ENCODE results near the gene SKIDA1. TPM values are rescaled to one million over a fixed set of nuclear protein-coding genes. Genes with fewer than 3 reads are reported as not detected.
A peak's percentile ranks its signal among the peaks of the same experiment; 100 is the strongest.

Gene SKIDA1
- total RNA-seq, 1 donor from 2014 or later = 127 TPM

DNA sequence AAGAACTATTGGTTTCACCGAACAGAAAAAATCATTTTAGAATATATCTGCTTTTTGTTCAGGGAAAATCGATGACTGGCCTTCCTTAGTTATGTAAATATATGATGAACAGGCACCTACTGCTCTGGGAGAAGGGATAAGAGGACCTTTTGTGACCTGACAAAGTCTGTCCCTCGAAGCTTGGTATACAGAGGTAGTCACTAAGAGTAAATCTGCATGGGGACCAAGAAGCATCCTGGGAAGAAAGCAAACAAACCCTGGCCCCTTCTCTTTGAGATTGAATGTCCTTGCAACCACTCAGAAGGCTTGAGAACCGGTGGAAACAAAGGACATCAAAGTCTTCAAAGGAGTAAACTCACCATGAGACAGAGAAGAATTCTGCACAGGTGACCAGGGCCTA lies 52.3 kb downstream of the SKIDA1 start:
- peaks cover 33% of the 10 kb centered on the region for H3F3A ChIP-seq (ENCODE audit: low read depth)
- peak overlapping the region; percentile 88 for H3K27ac Mint-ChIP-seq

DNA sequence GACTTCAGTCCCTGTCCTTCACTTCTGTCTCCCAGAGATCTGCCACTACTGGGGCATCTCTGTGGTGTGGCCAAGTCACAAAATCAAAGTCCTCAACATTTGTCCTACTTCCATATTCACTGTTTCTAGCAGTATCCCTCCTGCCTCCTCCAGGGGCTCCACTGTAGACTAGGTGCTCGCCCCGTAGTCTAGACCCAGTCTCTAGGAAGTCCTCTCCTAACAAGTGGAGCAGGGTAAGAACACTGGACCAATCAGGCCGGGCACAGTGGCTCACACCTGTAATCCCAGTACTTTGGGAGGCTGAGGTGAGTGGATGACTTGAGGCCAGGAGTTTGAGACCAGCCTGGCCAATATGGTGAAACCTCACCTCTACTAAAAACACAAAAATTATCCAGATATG lies 57.4 kb downstream of the SKIDA1 start:
- Mint-ChIP-seq H3K27ac (peak overlapping the region; percentile 78), H3K9me3 (peaks cover 2% of the 10 kb centered on the region), H3K4me1 (peaks cover 5% of the 10 kb centered on the region), H3K4me3 (no peak overlapping the region), H3K36me3 (no peaks in the 10 kb centered on the region), H3K27me3 (ENCODE audit: insufficient read depth, low read depth) (peaks cover 9% of the 10 kb centered on the region)
- no peaks in the 10 kb centered on the region for H3K36me3 ChIP-seq
- peaks cover 20% of the 10 kb centered on the region for H3F3A ChIP-seq (ENCODE audit: low read depth)
- TF ChIP-seq CTCF (IDR thresholded peaks at IDR 0.05) = no peak
- TF ChIP-seq EZH2phosphoT487 (IDR thresholded peaks at IDR 0.05) = no peak
- no peak for TF ChIP-seq EZH2 (IDR thresholded peaks at IDR 0.05)
- no peak overlapping the region for H3K9ac ChIP-seq
- no peaks in the 10 kb centered on the region for H3K9me3 ChIP-seq (ENCODE audit: low read depth)
- H4K20me1 ChIP-seq (ENCODE audit: low read depth) = no peaks in the 10 kb centered on the region
- H3K4me3 ChIP-seq = no peak overlapping the region
- no peak overlapping the region for H3K4me2 ChIP-seq
- no peaks in the 10 kb centered on the region for H3K27me3 ChIP-seq
- H3K4me1 ChIP-seq = peaks cover 2% of the 10 kb centered on the region
- no peak for DNase-seq (ENCODE audit: low spot score)
- no peak overlapping the region for H3K27ac ChIP-seq
- H2AFZ ChIP-seq (replicated peaks) = no peak overlapping the region
- no peaks in the 10 kb centered on the region for H3K79me2 ChIP-seq (ENCODE audit: low read depth)

More for the DNA sequence above, 52.3 kb downstream of the SKIDA1 start:
- Mint-ChIP-seq H3K9me3 (no peaks in the 10 kb centered on the region), H3K4me3 (no peak overlapping the region), H3K4me1 (peaks cover 15% of the 10 kb centered on the region), H3K27me3 (ENCODE audit: insufficient read depth, low read depth) (peaks cover 3% of the 10 kb centered on the region), H3K36me3 (no peaks in the 10 kb centered on the region)
- no peaks in the 10 kb centered on the region for H3K79me2 ChIP-seq (ENCODE audit: low read depth)
- H3K4me3 ChIP-seq = no peak overlapping the region
- TF ChIP-seq CTCF (IDR thresholded peaks at IDR 0.05) (no peak), EZH2phosphoT487 (IDR thresholded peaks at IDR 0.05) (no peak), EZH2 (IDR thresholded peaks at IDR 0.05) (no peak)
- H4K20me1 ChIP-seq (ENCODE audit: low read depth) = no peaks in the 10 kb centered on the region
- H2AFZ ChIP-seq (replicated peaks) = peak overlapping the region; percentile 23
- no peaks in the 10 kb centered on the region for H3K9me3 ChIP-seq (ENCODE audit: low read depth)
- H3K4me1 ChIP-seq = peaks cover 7% of the 10 kb centered on the region
- DNase-seq (ENCODE audit: low spot score) = peak; percentile 33
- peak overlapping the region; percentile 59 for H3K4me2 ChIP-seq
- H3K9ac ChIP-seq = no peak overlapping the region
- H3K27ac ChIP-seq = peak overlapping the region; percentile 2
- H3K27me3 ChIP-seq = no peaks in the 10 kb centered on the region
- no peaks in the 10 kb centered on the region for H3K36me3 ChIP-seq

DNA sequence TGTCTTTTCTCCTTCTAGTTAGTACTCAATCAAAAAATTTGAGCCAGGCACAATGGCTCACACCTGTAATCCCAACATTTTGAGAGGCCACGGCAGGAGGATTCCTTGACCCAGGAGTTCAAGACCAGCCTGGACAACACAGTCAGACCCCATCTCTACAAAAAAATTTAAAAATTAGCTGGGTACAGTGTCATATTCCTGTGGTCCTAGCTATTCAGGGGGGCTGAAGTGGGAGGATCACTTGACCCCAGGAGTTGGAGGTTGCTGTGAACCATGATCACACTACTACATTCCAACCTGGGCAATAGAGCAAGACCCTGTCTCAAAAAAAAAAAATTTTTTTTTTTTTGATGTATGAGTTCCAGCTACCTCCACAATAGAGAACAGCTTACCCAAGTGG lies 57.8 kb downstream of the SKIDA1 start:
- Histone ChIP-seq H3K27ac (no peak overlapping the region), H3K9ac (no peak overlapping the region)
- no peaks in the 10 kb centered on the region for H3K36me3 Mint-ChIP-seq

More for the DNA sequence above, 57.8 kb downstream of the SKIDA1 start:
- H3K4me1 ChIP-seq = no peaks in the 10 kb centered on the region
- H3K4me3 ChIP-seq = no peak overlapping the region
- no peak overlapping the region for H2AFZ ChIP-seq (replicated peaks)
- DNase-seq (ENCODE audit: low spot score) = no peak
- no peaks in the 10 kb centered on the region for H4K20me1 ChIP-seq (ENCODE audit: low read depth)
- H3K36me3 ChIP-seq = no peaks in the 10 kb centered on the region
- TF ChIP-seq EZH2phosphoT487 (IDR thresholded peaks at IDR 0.05) (no peak), CTCF (IDR thresholded peaks at IDR 0.05) (no peak), EZH2 (IDR thresholded peaks at IDR 0.05) (no peak)
- H3K4me2 ChIP-seq = no peak overlapping the region
- peaks cover 16% of the 10 kb centered on the region for H3F3A ChIP-seq (ENCODE audit: low read depth)
- no peaks in the 10 kb centered on the region for H3K27me3 ChIP-seq
- H3K4me3 Mint-ChIP-seq = no peak overlapping the region
- H3K27ac Mint-ChIP-seq = no peak overlapping the region
- H3K9me3 Mint-ChIP-seq = peaks cover 2% of the 10 kb centered on the region
- H3K79me2 ChIP-seq (ENCODE audit: low read depth) = no peaks in the 10 kb centered on the region
- H3K27me3 Mint-ChIP-seq (ENCODE audit: insufficient read depth, low read depth) = peaks cover 9% of the 10 kb centered on the region
- H3K9me3 ChIP-seq (ENCODE audit: low read depth) = no peaks in the 10 kb centered on the region
- H3K4me1 Mint-ChIP-seq = peaks cover 3% of the 10 kb centered on the region

All from neural progenitor cell (in vitro differentiated cells).